GM18907 (cell line): ENCODE results near the gene C8A.

Experiments used
- ATAC-seq: cut with Tn5 transposase; IDR thresholded peaks from one replicate; pipeline ENCODE4 v1.9.1; 2021; ENCODE audit warnings: mild to moderate bottlenecking, moderate library complexity; ENCODE audit not compliant: unreplicated experiment

The C8A gene

DNA sequence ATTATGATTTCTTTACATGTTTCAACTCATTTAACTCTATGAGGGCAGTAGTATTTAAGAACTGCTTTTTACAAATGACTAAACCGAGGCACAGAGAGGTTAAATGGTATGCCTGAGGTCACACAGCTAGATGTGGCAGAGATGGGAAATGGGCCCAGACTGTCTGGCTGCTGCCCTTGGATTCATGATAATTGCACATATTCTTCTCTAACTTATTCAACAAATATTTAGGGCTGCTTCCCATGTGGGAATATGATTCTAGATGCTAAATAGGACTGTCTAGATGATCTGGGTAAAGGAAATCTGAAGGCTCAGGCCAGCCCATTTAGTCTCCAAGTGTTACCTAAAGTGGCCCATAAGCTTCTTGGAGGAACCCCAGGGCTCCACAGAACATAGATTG is 26.2 kb downstream of the C8A start:
- no peak for ATAC-seq

DNA sequence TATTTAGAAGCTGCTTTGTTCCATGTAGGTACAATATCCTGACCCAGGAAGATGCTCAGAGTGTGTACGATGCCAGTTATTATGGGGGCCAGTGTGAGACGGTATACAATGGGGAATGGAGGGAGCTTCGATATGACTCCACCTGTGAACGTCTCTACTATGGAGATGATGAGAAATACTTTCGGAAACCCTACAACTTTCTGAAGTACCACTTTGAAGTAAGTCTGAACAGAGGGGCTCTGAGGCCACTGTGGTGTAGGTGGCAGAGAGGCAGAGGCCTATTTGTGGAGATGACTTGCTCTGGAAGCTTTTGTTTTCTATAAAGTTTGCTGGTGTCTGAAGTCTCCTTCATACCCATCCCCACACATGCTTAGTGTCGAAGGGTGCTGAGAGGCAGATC is 26.8 kb downstream of the C8A start:
- no peak for ATAC-seq

DNA sequence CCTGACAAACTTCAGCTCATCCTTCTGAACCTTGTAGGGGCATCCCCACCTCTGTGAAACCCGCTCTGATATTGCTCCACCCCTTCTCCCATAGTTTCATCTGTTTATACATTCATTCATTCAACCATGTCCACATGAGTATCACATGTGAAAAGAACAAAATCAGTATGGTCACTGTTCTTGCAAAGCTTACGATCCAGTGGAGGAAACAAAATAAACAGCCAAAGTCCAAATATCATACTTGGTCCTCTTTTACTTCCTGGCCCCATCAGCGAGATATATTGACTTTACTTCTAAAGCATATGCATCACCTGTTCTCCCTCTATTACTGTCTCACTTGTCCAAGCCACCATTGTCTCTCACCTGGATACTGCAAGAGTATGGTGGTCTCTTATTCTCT is 35.6 kb downstream of the C8A start:
- no peak for ATAC-seq

DNA sequence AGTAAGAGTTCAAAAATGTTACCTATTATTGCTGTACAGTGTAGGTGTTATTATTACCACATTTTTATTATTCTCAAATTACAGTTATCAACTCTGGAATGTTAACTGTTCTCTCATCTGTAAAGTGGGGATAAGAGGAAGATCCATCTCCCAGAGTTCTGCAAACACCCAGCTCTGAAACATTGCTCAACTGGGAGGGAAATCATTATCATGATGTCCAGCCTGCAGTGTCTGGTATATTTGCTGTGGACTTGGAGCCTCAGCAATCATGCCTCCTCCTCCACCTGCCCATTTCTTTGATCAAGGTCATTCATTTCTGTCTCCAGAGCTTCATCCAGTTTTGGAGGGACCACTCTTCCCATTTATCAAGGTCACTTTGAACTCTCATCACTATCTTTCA is 39.4 kb downstream of the C8A start:
- ATAC-seq: no peak

DNA sequence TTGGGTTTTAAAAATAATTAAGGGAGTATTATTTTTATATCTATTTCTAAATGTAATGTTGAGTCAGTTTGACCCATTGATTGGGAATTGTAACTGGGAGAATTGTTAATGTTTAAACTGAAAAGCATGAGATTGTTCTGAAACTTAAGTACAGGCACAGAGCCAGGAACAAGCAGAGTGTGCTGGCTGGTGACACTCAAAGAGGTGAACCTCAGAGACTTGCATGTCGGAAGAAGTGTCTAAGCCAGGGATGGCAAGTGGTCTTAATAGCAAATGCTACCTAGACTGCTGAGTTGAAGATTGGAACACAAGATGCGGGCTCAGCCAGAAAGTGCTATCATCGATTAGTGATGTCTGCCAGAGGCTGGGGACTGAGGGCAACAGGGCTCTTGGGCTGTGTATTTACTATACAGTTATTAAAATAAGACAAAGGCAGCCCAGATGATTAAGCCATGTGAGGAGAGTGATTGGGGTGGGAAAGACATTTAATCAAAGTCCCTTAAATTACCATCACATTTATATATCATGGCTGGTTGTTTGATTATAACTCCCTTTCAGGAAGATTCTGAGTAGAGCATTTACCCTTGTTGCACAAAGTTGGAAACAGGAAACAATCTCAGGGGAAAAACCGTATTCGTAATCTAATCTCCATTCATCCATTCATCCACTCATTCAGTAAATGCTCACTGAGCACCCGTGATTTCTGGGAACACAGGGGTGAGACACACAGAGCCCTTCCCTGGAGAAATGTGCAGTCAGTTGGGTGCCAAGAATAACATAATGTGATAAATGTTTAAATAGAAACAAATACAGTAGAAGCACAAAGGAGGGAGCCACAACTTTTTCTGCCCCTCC is 42.8 kb downstream of the C8A start:
- no peak for ATAC-seq

DNA sequence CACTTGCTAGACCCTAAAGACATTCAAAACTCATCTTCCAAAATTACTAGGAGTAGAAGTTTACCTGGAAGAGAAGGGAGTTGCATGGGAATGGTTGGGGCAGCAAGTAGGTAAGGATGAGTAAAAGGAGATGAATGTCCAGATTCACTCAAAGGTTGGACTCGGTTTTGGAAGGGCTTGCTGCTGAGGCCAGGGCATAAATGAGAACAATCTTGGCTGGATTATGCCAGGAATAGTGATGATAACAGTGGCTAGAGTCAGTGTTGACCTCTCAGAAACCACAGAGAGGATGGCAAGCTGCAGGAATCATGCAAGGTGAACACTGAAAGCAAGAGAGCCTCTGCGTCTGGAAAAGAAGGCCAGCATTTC is 43.4 kb downstream of the C8A start:
- no peak for ATAC-seq

DNA sequence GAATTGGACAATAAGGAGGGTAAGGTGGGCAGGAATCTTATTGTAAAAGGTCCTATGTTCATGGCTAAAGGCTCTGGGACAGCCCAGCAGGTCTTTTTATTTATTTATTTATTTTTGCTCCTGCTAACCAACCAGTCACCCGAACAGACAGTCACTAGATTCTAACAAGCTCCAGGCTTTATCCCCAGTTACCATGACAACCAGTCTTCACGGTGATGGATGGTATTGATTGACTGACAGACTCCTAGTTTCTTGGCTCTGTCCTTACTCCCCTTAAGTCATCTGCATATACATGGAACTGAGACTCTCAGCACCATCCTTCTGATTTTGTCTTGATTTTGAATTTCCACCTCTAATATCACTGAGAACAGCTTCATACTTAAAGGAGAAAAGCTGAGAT is 44.3 kb downstream of the C8A start:
- ATAC-seq: no peak

DNA sequence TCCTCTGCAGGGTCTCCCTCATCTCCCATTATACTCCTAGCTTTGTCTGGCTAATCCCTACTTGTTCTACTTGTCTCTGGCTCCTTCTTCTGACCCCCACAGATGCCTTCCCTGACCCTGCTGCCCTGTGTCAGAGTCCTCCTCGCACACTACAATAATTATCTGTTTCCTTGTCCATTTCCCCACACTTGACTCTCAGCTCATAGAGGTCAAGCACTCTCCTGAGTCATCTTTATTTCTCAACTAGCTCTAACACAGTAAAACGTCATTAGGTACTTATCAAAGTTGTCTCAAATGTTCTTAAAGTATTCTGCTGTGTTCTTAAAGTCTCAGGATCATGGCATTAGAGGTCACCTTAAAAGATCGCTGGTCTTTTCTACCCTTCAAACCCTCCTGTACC is 47.1 kb downstream of the C8A start:
- no peak for ATAC-seq

DNA sequence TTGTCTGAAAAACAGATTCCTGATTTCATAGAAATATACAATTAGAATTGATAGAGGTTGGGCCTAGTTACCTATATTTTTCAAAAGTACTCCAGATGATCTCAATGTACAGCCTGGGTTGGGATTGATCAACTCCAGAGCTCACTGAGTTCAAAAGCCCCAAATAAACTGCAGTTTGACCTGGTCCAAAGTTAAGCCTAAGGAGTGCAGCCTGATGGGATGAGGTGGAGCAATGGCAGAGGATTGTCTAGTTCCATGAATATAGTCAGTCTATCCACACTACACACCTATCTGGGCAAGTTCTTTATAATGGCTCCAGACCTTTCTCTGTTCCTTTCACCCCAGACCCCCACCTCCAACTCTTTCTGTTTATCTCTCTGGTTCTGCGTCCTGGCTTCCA is 49.2 kb downstream of the C8A start:
- no peak for ATAC-seq

DNA sequence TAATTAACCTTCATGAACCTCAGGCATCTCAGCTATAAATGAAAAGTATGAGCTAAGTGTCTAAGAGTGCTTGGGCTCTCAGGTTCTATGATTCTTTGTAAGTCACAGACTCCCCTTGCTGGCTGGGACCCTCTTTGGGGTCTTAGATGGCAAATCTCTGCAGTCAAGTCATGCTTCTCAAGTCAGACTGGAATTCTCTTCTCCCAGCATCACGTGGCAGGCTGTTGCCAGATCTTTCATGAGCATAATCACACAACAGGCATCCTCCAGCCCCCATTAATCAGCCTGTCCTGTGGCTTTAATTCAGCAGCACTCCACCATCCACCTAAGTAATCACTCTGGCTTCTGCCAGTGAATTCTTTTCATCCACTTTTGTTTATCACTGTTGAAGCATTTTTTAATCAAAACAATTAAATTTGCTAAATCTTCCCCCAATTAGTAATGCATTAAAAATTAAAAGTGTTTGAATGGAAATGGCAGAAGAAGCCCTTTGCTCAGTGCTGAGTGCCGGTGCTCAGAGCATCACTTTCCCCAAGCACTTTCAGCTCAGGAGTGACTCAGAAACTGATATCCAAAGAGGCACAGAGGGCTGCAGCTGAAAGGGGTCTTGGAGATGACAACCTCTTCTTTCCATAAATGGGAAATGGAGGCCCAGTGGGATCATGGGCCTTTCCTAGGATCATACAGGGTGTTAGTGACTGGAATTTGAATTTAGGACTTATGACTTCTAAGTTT is 50.2 kb downstream of the C8A start:
- no peak for ATAC-seq

DNA sequence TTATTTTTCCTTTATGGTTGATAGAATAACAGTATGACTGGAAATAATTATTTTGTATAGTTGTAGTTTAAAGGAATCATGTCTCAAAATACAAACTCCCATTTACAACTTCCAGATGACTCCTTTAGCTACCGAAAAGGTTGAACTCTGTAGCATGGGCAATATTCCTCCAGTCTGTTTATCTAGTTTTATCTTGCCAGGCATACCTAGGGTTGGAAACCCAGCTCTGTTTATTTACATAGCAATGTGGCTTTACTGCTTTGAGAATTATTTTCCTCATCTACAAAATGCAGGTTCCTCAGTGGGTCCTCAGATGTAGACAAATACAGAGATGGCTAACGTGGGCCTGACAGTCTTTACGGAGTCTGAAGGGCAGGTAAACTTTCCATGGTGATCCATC is 51.1 kb downstream of the C8A start:
- no peak for ATAC-seq

DNA sequence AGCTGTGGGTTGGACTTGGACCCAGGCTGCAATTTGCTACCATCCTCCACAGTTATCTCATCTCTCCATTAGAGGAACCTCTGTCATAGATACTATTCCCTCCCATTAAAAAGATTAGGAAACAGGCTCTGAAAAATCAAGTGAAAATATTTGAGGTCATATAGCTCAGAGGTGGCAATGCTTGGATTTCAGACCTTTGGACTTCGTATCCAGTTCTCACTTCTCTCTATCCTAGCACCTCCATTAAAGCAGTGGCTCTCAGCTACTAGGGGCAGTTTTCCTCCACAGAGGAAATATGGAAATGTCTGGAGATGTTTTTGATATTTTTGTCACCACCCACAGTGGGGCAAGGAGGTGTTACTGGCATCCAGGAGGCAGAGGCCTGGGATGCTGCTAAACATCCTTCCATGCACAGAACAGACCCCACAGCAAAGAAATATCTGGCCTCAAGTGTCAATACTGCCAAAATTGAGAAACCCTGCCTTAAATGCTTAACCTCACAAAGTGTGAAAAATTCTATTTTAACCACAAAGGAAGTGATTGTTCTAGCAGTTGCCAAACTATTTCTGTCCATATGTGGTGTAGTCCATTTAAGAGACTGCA is 54.1 kb downstream of the C8A start:
- no peak for ATAC-seq

DNA sequence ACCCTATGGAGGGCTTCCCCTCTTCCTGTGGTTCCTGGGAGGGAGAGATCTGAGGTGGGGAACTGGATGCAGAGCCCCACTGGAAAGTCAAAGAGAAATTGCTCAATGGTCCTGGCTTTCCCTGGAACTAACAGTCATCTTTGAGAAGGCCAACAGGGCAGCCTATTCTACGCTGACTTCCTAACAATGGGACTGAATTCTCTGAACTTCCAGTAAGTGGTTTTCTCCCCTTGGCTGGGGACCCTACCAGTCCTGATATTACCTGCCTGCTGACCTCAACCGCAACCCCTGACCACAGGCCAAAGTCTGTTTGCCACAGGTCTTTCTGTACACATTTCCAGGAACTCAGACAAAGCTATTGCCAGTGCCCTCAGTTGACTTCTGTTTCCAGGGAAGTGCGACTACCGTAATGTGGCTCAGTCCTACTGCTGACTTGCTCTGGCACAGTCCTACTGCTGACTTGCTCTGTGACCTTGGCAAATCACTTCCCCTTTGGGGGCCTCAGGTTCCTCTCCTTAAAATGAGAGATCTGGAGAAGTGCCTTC is 55.9 kb downstream of the C8A start:
- ATAC-seq: no peak

DNA sequence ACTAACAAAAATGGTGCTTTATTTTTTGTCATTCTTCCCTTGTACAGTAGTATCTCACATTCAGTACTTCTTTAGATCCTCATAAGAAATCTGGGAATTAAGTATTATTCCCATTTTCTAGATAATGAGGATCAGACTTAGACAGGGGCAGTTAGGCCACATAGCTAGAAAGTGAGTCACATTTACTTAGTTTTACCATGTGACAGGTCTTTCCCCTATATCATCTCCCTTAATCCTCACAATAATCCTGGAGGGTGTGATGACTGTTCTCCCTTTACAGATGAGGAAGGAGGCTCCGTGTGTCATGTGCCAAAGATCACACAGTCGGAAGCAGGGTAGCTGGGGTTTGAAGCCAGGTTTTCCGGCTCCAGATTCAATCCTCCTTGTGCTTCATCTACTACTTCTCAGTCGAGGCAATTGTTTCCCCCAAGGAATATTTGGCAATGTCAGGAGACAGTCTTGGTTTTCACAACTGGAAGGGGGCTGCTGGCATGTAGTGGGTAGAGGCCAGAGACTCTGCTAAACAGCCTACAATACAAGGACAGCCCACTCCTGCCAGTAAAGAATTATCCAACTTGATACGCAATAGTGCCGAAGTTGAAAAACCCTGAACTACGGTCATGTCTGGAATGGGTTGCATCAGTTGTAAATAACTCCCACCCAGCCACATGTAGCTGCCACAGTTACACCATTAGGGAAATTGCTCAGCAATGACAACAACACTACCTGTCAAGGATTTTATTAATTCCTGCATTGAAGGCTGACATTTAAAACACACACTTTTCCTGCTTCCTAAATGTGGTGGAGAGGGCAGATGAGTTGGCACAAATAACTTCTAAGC is 56.7 kb downstream of the C8A start:
- ATAC-seq: no peak

DNA sequence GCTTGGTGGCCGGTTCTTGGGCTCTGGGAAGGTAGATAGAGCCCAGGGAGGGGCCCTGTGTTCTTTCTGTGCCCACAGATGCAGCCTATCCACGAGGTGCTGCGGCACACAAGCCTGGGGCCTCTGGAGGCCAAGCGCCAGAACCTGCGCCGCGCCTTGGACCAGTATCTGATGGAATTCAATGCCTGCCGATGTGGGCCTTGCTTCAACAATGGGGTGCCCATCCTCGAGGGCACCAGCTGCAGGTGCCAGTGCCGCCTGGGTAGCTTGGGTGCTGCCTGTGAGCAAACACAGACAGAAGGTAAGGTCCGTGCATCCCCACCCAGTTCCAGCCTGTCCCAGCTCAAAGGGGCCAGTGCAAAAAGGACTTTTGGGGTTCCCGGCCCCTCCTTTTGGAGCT is 57.7 kb downstream of the C8A start:
- no peak for ATAC-seq

DNA sequence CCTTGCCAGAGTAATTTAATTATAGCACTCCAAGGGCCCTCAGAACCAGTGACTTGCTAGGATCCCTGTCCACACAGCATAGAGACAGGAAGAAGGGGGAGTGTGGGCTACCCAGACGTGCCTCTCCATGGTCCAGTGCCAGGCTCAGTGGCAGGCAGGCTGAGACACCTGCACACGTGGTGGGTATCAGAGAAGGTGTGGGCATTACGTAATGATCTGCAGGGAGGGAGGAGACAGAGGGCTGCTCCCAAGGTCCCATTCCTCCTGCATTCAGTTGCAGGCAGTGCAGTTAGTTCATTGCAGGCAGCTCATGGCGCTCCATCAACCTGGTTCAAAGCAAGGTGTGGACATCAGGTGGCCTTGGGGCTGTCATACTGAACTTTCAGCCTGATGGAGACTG is 61.4 kb downstream of the C8A start:
- ATAC-seq: no peak

DNA sequence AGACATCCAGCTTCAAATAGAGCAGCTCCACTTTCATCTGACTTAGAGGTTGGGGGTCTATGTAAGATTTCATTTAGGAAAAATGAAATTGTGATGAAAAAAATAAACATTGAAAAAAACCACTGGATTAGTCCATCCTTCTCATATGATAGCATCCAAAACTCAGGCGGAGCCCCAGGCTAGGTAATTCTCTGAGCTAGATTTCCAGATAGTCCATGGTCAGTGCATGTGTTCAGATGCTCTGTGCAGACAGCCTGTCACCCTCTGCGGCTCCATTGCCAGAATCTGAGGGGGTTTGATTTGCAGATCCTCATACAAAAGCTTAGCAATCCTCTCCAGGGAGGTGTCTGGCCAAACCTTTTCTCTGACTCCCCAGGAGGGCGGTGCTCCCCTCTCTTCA is 62.0 kb downstream of the C8A start:
- no peak for ATAC-seq

DNA sequence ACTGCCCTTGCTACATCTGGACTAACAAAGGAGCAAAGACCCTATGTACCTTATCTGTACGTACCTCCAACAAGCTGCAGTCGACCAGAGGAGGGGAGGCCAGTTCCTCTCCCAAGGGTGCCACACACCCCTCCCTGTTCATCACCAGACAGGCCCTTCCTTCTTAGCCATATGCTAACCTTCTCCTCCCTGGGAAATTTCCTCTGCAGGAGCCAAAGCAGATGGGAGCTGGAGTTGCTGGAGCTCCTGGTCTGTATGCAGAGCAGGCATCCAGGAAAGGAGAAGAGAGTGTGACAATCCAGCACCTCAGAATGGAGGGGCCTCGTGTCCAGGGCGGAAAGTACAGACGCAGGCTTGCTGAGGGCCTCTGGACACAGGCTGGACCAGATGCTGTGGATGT is 62.8 kb downstream of the C8A start:
- ATAC-seq: no peak

DNA sequence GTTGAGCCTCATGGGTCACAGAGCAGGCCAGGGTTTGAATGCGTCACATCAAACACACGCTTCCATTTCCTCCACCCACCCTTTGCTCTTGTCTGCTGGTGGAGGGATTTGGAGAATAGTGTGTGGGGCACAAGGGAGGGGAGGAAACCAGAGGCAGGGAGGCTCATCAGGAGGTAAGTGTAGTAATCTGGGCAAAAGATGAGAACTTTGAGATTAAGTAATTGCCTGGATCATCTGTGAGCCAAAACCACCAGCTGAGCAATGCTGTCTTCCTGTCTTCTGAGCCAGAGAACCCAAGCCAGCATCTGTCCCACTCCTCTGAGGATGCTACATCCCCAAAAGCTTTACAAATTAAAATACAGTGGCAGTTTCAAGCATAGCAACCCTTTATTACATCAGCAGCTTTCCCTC is 66.0 kb downstream of the C8A start:
- ATAC-seq: no peak

DNA sequence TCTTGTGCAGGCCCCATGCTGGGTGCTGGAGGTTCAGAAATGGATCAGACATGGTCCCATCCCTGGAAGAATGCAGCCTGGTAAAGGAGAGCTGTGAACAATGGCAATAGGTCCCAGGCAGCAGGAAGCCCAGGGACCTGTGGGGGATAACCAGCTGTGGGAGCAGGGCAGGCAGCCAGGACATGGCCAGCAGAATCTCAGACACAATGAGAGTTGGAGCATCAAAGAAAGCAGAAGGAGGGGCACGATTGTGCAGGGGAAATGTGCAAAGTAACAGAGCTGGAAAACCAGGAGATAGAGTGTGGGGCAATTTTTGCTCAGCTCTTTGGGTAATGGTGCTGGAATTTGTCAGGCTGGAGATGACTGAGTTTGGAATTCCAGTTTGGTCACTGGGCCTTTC is 66.9 kb downstream of the C8A start:
- ATAC-seq: no peak

DNA sequence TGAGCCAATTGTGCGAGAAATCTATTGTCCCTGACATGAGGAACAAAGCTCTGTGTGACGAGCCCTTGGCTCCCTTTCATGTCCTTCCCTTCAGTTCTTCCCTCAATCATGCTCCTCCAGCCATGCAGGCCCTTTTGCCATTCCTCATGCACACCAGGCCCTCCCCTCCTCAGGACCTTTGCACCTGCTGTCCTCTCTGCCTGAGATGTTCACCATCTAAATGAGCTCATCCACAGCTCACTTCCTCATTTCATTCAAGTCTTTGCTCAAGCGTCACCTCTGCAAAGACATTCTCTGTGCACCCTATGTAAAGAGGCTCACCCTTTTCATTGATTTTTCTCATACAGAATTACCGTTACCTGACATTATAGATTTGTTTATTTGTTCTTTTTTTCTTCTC is 67.5 kb downstream of the C8A start:
- ATAC-seq: no peak
